GM21447 (cell line): ENCODE measurements around the gene ASRGL1.

Source experiments
- ATAC-seq: cut with Tn5 transposase; IDR thresholded peaks from one replicate; pipeline ENCODE4 v1.9.1; 2021; ENCODE audit not compliant: unreplicated experiment

ASRGL1 gene

DNA sequence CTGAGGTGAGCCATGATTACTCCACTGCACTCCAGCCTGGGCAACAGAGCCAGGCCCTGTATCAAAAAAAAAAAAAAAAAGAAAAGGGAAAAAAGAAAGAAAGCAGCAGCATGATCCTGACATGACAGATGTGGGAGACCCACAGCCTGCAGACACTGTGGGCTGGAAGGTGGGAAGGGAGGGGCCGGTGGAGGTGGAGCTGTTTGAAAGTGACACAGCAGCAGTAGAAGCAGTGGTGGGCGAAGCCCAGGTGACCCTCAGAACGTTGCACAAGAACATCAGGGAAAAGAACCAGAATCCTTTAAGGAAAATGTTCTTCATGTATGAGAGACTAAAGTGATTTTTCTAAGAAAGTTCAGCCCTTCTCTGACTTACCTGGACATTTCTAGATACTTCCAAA is 55.3 kb downstream of the ASRGL1 start:
- no peak for ATAC-seq

DNA sequence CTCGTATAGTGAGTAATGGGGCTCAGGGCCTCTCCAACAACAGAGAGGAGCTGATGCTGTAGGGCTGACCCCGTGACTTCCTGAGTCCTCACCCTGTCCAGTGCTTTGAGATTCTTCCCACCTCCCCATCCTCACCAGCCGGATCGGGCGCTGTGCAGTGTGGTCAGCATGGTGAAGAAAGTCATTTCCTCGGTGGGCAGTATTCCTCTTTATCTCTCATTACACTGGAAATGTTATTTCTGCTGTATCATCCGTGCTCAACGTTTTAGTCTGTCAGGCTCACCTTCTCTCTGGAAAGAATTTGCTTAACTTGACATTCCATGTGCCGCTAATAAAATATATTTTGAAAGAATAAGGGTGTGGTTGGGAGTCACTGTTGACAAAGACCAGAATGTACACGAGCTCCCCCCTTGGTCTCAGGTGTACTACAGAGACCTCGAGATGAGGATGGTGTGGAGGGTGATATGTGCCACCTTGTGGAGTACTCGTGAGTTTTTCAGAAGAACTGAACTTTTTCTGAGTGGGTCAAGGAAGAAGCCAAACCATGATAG is 55.9 kb downstream of the ASRGL1 start:
- no peak for ATAC-seq

DNA sequence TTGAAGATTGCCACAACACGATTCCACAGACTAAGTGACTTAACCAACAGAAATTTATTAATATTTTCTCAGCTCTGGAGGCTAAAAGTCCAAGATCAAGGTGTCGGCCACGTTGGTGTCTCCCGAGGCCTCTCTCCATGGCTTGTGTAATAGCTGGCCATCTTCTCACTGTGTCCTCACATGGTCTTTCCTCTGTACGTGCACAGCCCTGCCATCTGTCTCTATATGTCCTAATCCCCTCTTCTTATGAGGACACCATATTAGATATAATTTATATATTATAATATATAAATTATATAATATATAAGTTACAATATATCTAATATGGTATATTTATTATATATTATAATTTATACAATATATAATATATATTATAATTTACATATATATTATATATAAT is 56.5 kb downstream of the ASRGL1 start:
- no peak for ATAC-seq

DNA sequence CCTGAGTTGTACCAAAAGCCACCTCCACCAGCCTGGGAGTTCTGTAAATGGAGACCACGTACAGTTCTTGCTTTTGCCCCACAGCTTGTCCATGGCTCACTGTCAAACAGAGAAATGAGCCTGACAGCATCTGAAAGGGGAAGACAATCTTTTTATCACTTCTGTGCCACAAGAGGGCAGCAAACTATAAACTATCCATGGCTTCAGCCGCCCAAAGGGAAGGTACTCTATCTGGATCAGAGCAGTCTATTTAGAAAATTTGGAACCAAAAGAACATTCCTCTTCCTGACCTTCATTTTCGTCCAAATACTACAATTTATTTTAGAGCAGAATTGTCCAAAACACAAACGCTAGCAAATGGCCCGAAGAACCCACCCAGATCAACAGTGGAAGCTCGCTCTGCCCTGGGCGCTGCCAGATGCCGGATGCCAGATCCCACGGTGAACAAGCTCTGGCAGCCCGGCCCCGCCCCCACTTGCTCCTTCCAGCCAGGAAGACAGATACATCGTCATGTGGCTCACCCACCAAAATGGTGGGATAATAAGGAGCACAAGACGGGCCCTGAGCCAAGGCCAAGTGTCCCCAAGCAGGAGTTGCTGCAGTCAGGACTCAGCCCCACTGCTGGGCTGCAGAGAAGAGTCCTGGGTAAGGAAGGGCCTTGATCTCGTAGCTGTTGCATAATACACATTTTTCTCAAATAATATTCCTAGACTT is 57.7 kb downstream of the ASRGL1 start:
- ATAC-seq = peak; percentile 60

DNA sequence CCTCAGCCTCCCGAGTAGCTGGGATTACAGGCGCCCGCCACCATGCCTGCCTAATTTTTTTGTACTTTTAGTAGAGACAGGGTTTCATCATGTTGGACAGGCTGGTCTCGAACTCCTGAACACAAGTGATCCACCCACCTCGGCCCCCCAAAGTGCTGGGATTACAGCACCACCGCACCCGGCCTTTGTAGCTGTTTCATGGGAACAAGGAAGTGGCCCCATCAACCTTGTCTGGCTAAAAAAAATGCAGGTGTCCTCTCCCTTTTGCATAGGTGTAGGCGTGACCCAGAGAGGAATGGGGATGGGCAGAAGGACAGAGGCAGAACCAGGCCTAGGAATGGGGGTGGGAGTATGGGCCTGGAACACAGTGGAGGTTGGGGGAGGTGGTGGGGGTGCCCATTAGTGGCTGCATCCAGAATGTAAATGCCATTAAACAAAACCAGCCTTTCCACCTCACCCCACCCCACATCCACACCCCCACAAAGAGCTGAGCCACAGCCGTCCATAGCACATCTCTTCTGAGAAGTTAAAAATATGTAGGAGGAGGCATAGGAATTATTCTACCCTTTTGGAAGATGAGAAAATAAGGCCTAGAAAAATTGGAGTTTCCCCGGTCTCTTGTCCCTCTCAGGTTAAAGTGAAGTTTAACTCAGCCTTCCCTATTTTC is 58.8 kb downstream of the ASRGL1 start:
- no peak for ATAC-seq

DNA sequence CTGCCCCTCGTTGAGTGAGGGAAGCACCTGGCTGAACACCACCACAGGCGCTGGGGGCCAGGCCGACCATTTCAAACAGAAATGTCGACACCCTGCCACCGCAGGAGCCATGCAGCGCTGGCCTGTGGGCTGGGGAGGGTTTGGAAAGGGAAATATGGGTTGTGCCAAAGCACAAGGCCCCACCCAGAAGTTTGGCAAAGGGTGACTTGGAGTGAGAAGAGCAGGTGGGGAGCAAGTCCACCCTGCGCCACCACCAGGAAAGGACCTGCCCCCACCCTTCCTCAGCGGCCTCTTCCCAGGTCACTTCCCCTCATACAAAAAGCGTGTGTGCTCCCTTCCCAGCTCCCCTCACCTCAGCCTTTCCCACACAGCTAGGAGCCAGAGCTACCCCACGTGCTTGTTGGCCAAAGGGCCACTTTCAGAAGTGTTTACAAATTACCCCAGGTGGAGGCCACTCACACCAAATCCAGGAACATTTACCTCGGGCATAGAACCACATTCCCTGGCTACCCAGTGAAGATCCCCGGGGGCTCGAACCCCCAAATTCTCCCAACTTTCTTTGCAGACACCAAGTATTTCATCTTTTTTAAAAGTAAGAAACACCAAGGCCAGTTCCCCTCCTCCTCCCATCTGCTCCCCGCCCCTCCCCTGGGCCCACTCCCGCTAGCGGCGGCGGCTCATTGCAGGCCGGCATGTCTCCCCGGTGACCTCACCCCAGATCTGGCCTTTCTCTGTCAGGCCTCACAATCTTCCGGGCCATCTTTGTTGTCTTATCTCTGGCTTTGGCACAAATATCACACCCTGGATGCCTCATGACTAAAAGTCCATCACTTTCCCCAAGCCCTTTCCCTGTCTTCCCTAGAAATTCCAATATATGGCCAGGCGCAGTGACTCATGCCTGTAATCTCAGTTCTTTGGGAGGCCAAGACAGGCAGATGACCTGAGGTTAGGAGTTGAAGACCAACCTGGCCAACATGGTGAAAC is 61.1 kb downstream of the ASRGL1 start:
- no peak for ATAC-seq

DNA sequence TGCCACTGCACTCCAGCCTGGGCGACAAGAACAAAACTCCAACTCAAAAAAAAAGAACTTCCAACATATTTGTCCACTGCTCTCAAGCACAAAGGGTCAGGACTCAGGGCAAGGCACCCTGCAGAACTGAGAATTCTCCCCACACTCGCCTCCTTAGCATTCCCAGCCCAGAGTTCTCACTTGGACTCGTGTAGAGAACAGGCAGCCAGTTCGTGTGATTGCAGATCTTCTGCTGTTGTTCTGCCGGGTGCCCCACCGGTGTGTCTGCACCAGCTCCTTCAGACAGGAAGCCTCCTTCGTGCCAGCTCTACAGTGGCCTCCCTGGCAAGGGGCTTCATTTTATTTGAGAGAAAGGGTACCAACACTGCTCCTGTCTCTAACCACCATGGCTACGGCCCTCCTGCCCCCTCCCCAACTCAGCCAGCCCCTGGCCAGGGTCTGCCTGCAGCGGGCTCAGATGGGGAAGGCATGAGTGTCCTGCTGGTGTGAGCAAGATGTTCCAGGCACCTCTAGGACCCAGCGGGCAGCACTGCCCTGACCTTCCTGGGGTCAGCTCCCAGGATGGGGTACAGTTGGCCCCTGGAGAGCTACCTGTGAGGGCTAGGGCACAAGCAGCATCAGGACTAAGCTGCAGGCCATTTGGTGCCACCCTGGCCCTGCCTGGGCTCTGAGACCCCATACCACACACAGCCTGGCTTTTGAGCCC is 62.1 kb downstream of the ASRGL1 start:
- ATAC-seq = no peak

DNA sequence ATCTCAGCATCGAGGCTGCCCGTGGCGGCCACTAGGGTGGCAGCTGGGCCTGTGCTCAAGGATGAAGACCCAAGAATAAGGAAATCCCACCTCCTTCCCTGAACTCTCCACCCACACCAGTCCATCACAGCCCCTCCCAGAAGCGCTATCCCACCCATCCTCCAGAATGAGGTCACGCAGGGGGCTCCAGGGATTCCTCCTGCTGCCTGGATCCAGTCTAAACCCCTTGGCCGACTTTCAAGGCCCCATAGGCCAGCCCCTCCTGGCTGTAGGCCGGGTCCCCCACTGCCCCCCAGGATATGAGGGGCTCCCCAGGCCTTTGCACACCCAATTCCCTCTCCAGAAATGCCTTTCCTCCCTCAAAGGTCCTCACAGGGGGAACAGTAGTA is 62.6 kb downstream of the ASRGL1 start:
- ATAC-seq = no peak

DNA sequence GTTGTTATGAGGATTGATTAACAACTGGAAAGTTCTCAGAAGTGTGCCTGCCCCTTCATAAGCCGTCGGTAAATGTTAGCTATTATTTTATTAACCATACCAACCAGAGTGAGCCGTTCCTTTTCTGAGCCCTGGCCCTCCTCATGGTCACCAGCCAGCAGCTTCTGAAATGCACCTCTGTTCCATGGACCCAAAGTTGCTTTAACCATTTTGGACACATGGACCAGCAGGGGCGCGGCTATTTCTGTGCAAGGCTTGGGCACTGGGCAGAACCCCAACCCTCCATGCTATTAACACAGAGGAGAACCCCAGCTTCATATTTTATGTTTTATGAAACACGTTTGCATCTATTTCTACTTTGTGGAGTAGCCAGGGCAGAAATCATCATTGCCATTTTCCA is 63.0 kb downstream of the ASRGL1 start:
- ATAC-seq = no peak

DNA sequence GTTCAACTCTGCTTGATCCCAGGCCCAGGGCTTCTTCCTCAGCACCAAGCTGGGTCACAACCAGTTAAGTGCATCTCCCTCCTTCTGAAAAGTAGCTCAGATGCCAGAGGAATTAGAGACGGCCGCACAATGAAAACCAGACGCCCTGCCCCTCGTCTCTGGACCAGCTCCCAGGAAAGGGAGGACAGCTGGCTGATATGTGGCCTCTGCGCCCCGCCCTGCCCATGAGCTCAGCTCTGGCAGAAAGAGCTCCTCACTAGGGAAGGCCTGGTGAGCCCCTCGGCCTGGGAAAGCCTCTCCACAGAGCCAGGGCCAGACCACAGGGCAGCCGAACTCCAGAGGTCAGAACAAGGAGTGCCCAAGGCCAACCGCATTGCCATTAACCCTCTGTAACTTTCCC is 63.5 kb downstream of the ASRGL1 start:
- ATAC-seq = no peak

DNA sequence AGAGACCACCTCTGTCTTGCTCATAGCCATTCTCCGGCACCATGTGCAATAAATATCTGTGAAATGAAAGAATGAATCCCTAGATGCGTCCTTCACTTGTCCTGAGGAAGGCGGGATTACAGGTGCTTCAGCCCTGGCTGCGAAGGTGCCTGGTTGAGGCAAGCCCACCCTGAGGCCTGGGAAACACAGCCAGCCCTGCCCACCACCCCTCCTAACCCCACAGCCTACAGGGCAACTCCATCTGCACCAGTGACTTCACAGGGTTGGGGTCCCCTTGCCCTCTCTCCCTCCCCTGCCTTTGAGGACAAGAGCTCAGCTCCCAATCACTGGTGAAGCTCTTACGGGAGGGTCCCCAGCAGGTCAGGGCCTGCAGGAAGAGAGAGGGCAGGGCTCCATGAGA is 64.1 kb downstream of the ASRGL1 start:
- ATAC-seq = no peak

DNA sequence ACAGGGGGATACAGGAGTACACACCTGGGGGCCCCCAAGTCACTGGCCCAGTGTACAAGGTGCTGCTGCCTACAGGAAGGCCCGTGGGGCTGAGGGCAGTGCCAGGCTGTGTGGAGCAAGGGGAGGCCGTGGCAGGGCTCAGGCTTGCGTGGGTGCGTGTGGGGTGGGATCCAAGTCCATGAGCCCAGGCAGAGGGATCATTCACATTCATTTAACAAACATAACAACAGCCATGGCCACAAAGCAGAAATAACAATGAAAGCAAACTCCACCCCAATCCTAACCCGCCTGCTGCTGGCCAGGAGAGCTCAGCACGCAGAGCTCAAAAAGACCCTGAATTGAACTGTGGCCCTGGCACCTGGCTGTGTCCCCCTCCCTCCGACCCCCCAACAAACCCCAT is 64.6 kb downstream of the ASRGL1 start:
- ATAC-seq = no peak

DNA sequence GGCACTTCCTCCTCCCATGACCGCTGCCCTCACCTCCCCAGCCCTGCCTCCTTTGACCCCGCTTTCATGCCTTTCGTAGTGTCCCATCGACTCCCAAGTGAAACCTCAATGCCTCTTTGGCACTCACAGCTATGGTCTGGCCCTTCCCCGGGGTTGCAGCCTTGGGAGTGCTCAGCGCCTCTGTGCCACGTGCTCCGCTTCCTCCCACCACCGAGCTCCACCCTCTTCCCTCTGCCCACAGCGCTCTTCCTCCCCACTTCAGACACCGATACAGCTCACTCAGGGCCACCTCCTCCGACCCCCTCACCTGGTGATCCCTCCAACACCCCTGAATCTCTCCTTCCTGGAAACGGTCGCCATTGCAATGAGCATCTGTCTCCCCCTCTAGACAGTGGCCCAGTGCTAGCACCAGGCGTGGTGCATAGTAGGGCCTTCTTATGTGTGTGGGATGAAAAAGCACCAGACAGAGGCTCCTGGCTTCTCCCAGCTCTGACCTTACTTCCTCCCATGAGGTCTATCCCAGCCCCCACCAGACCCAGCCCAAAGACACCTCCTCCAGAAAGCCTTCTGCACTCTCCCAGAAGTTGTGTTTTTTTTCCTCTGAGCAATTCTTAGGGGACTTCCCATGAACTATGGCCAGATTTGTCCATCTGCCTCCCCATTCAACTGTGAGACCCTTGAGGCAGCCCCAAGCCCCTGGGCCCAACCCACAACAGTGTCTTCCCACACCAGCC is 65.1 kb downstream of the ASRGL1 start:
- no peak for ATAC-seq

DNA sequence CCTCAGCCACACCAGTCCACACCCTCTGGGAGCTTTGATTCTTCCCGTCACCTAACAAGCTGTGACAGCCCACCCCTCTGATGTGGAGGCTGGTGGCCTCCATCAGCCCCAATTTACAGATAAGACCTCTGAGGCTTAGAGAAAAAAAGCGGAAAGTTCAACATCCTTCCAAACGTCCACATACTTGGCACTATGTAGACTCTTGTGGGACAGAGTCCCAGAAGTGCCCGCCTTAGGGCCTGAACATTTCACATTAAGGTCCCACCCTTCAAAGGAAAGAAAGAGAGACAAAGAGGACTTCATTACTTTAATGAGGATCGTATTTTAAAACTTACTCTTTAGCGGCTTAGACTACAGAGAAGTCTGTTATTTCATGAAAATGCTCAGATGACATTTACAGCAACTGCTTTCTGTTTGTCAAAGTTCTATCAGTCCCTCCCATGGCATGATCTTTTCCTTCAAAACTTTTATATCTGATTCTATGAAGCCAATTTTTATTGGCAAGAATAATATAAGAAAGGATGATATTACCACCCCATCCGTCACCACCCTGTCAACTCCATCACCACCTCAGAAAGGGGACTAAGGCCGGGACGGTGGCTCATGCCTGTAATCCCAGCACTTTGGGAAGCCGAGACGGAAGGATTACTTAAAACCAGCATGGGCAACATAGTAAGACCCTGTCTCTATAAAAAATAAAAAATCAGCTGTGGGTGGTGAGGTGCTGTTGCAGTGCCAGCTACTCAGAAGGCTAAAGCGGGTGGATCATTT is 65.9 kb downstream of the ASRGL1 start:
- ATAC-seq = no peak

DNA sequence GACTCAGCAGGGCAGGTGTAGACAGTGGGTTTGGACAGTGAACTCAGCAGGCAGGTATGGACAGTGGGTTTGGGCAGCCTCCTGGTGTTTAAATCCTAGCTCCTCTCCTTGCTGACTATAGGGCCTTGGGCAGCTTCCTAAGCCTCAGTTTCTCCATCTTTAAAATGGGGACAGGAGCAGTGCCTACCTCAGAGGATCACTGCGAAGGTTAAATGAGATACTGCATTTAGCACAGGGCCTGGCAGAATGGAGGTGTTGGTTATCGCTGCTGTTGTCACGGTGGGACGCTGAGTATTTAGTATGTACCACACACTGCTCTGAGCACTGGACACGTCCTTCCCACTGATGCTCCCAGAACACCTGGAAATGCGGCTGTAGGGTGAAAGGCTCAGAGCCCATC is 67.2 kb downstream of the ASRGL1 start:
- ATAC-seq = no peak

DNA sequence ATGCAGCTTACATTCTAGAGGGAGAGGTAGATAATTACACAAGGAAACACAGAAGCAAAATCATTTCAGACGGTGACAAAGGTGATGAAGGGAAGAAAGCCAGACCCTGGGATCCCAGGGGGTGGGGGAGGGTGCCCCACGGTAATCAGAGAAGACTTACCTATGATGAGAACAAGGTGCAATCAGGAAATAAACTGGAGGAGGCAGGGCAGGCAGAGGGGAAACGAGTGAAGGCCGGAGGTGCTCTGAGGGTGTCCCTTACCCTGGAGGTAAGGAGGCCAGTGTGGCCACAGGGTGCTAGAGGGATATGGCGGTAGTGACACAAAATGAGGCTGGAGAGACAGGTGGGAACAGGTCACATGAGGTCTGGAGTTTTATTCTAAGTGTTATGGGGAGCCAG is 67.7 kb downstream of the ASRGL1 start:
- no peak for ATAC-seq

DNA sequence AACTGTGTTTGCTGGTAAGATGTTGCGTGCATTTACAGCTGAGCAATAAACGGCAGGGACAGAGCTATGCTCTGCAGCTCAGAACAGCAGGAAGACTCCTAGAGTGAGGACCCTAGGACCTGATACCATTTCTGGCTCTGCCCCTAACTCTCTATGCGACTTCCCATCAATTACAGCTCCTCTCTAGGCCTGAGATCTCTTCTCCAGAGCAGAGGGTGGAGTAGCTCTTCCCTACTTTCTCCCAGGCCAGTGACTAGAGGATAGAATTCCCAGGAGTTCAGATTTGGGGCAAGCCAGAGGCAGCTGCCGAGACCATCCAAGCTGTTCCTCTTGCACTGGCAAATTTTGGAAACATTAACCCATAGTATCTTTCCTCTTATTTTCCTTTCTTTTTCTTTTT is 68.8 kb downstream of the ASRGL1 start:
- ATAC-seq = no peak

DNA sequence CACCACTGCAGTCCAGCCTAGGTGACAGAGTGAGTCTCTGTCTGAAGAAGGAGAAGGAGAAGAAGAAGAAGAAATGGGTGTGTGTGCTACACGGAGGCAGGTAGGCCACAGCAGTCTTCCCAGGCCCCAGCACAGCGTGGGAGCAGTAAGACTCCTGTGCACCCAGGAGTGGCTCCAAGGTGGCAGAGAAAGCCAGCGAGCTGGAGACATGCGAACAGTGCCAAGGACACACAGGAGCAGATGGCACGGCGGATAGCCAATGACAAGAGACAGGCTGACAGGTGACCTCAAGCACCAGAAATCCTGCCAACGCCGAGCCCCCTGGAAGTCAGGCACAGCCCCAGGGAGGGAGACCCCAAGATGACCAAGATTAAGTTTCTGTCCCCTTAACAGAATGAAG is 72.6 kb downstream of the ASRGL1 start:
- ATAC-seq = no peak

DNA sequence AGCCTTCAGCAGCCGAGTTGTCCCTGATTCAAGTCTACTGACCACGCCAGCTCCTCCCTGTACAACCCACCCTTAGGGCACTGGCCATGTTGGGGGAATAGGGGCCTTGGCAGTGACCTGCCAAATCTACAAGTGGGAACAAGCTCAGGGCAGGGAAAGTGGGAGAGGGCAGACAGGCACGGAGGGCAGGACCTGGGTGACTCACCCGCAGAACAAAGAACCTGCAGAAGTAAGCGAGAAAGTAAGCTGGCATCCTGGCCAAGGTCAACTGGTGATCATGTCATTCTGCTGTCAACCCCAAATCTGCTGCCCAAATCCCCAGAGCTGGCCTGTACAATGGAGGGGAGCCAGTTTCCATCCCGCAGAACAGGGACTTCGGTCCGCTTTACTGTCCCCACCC is 73.7 kb downstream of the ASRGL1 start:
- no peak for ATAC-seq
